GM12892 (cell line): ENCODE data around the gene PRKRA.

ENCODE experiments used
- POLR2A ChIP-seq: IDR thresholded peaks from 2 replicates; pipeline ENCODE4 v1.6.1; 2011; ENCODE audit warnings: low read depth, low read length, control low read depth
- POLR2AphosphoS5 ChIP-seq: IDR thresholded peaks from 2 replicates; pipeline ENCODE4 v1.6.1; 2011; ENCODE audit warnings: low read depth, low read length, control low read depth
- TAF1 ChIP-seq: IDR thresholded peaks from 2 replicates; pipeline ENCODE4 v1.6.1; 2011; ENCODE audit warnings: low read depth, mild to moderate bottlenecking, control low read depth, low read length, borderline replicate concordance

DNA sequence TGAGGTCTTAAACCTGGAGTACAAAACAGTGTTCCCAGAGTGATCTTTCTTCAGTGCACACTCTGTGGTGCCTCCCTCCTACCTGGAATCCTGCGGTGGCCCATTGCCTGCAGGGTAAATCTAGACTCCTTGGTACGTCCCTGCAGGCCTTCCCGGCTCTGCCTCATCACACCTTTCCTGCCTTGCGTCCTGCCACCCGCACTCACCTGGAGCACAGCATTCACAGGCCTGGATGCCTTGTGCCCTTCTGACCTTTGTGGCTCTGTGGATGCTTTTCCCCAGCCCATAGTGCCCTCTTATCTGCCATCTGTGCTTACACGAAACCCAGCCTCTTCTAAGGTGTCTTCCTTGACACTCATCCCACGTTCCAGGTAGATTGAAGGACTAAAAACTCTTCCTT, 62.7 kb downstream of the PRKRA start:
- no peak for TF ChIP-seq POLR2A
- TF ChIP-seq TAF1, result no peak
- no peak for TF ChIP-seq POLR2AphosphoS5
